Neuronal stem cell (in vitro differentiated cells): ENCODE results near the gene PPCS.

Experiments
- DNase-seq: peaks from one replicate; pipeline ENCODE4 v3.0.0-alpha.2; 2013; ENCODE audit warnings: low spot score
- H2AFZ ChIP-seq: one replicate; pipeline ENCODE4 v1.6.1; 2013; ENCODE audit warnings: mild to moderate bottlenecking, low read length, inconsistent platforms
- H2AK5ac ChIP-seq: 2 replicates; pipeline ENCODE4 v1.6.1; 2013; ENCODE audit warnings: low read depth, mild to moderate bottlenecking, inconsistent platforms, low read length, moderate library complexity, mixed read lengths
- H2BK120ac ChIP-seq: 2 replicates; pipeline ENCODE4 v1.6.1; 2013; ENCODE audit warnings: low read depth, mild to moderate bottlenecking, inconsistent platforms, low read length, moderate library complexity, mixed read lengths
- H2BK12ac ChIP-seq: one replicate; pipeline ENCODE4 v1.6.1; 2013; ENCODE audit warnings: low read length, inconsistent platforms
- H2BK15ac ChIP-seq: 2 replicates; pipeline ENCODE4 v1.6.1; 2013; ENCODE audit warnings: mild to moderate bottlenecking, low read length, inconsistent platforms, mixed read lengths
- H2BK5ac ChIP-seq: one replicate; pipeline ENCODE4 v1.6.1; 2013; ENCODE audit warnings: inconsistent platforms, mild to moderate bottlenecking, low read length, moderate library complexity
- H3K14ac ChIP-seq: one replicate; pipeline ENCODE4 v1.6.1; 2013; ENCODE audit warnings: low read length, inconsistent platforms
- H3K18ac ChIP-seq: 2 replicates; pipeline ENCODE4 v1.6.1; 2013; ENCODE audit warnings: low read length, inconsistent platforms
- H3K23ac ChIP-seq: 2 replicates; pipeline ENCODE4 v1.6.1; 2013; ENCODE audit warnings: low read depth, mild to moderate bottlenecking, mixed read lengths, low read length, inconsistent platforms; ENCODE audit not compliant: poor library complexity
- H3K27ac ChIP-seq: replicated peaks from 3 replicates; pipeline ENCODE4 v1.5.1; 2013; ENCODE audit warnings: low read length, inconsistent platforms
- H3K27me3 ChIP-seq, 3 experiments: 2 replicates each; pipeline ENCODE4 v1.6.1; 2013; ENCODE audit warnings: low read length in 3 of 3, mild to moderate bottlenecking in 2 of 3, inconsistent platforms in 1 of 3, low read depth in 1 of 3, mixed read lengths in 1 of 3, moderate library complexity in 1 of 3; ENCODE audit not compliant: control insufficient read depth in 3 of 3, insufficient read depth in 3 of 3
- H3K36me3 ChIP-seq, 2 donors: replicated peaks in 1 of 2; 2 replicates each; pipeline ENCODE4 v1.6.1; 2013; ENCODE audit warnings: low read length in 2 of 2; ENCODE audit not compliant: control insufficient read depth in 2 of 2, insufficient read depth in 2 of 2
- H3K4ac ChIP-seq: 2 replicates; pipeline ENCODE4 v1.6.1; 2013; ENCODE audit warnings: inconsistent platforms, mild to moderate bottlenecking, low read length, moderate library complexity
- H3K4me1 ChIP-seq, 2 donors: 1 replicate in 1 of 2; 2 replicates in 1 of 2; pipeline ENCODE4 v1.6.1; 2013; ENCODE audit warnings: low read length in 2 of 2, low read depth in 1 of 2; ENCODE audit not compliant: control insufficient read depth in 2 of 2, insufficient read depth in 1 of 2
- H3K4me2 ChIP-seq: one replicate; pipeline ENCODE4 v1.6.1; 2013; ENCODE audit warnings: mild to moderate bottlenecking, low read length, inconsistent platforms; ENCODE audit not compliant: insufficient read depth, poor library complexity, severe bottlenecking
- H3K4me3 ChIP-seq, 2 donors: 2 replicates each; pipeline ENCODE4 v1.5.1; 2013; ENCODE audit warnings: low read length in 2 of 2, mild to moderate bottlenecking in 2 of 2, inconsistent platforms in 1 of 2, moderate library complexity in 1 of 2
- H3K79me1 ChIP-seq: one replicate; pipeline ENCODE4 v1.6.1; 2013; ENCODE audit warnings: low read depth, mild to moderate bottlenecking, inconsistent platforms, low read length, moderate library complexity
- H3K9ac ChIP-seq: one replicate; pipeline ENCODE4 v1.6.1; 2013; ENCODE audit warnings: mild to moderate bottlenecking, low read depth, low read length, inconsistent platforms; ENCODE audit not compliant: poor library complexity
- H3K9me3 ChIP-seq, 2 donors: replicated peaks in 1 of 2; 2 replicates each; pipeline versions ENCODE3 to v1.6.1; 2013; ENCODE audit warnings: low read length in 2 of 2, mild to moderate bottlenecking in 2 of 2, inconsistent platforms in 1 of 2, low read depth in 1 of 2, mixed read lengths in 1 of 2, moderate library complexity in 1 of 2; ENCODE audit not compliant: control insufficient read depth in 2 of 2, insufficient read depth in 1 of 2
- H4K8ac ChIP-seq: one replicate; pipeline ENCODE4 v1.6.1; 2013; ENCODE audit warnings: low read depth, mild to moderate bottlenecking, inconsistent platforms, low read length, moderate library complexity
- H4K91ac ChIP-seq: one replicate; pipeline ENCODE4 v1.6.1; 2013; ENCODE audit warnings: low read length, low read depth, mild to moderate bottlenecking, inconsistent platforms; ENCODE audit not compliant: poor library complexity
- WGBS, 2 donors: extraction: QIAGEN DNeasy Blood & Tissue Kit; methylation state at CpG; one replicate each; pipeline ENCODE4 v1.1.7; 2013; ENCODE audit warnings: missing lambda C conversion rate in 2 of 2, mixed read lengths in 1 of 2; ENCODE audit not compliant: insufficient read length in 2 of 2, insufficient replicate concordance in 1 of 2; ENCODE audit errors: extremely low coverage in 2 of 2; 5-methylcytosine and 5-hydroxymethylcytosine counted together

Gene PPCS

GRCh38 chr1:42422737-42423136 is 33.6 kb upstream of the PPCS start:
- no CpG with 5 or more reads among the region's 9 CpGs for WGBS, 2 donors
- Histone ChIP-seq H3K23ac (no peak overlapping the region), H4K91ac (no peak overlapping the region), H2BK12ac (no peak overlapping the region), H3K27ac (no peak overlapping the region), H3K4me2 (no peak overlapping the region), H2BK15ac (no peak overlapping the region), H3K4ac (no peak overlapping the region), H3K14ac (no peak overlapping the region), H2AFZ (peak overlapping the region; percentile 15), H2AK5ac (no peak overlapping the region), H3K18ac (no peak overlapping the region), H3K9me3 (no peaks in the 10 kb centered on the region), H3K4me1 (peaks cover 2 to 4% of the 10 kb centered on the region in 2 donors), H4K8ac (no peak overlapping the region), H3K79me1 (peaks cover 2% of the 10 kb centered on the region), H2BK5ac (no peak overlapping the region), H3K36me3 (no peaks in the 10 kb centered on the region), H2BK120ac (no peak overlapping the region), H3K9ac (no peak overlapping the region), H3K27me3 (peaks cover 0 to 33% (median 0%) of the 10 kb centered on the region in 3 experiments), H3K4me3 (no peak overlapping the region)
- DNase-seq: no peak

- H3K4me1 ChIP-seq: peaks cover 2 to 4% of the 10 kb centered on the region in 2 donors
- H3K79me1 ChIP-seq: peaks cover 2% of the 10 kb centered on the region
- no peak for DNase-seq
- peaks cover 0 to 33% (median 0%) of the 10 kb centered on the region in 3 experiments for H3K27me3 ChIP-seq
- no peak overlapping the region for H3K9ac ChIP-seq
- H3K36me3 ChIP-seq: no peaks in the 10 kb centered on the region
- H4K8ac ChIP-seq: no peak overlapping the region
- H3K9me3 ChIP-seq: no peaks in the 10 kb centered on the region
- H2AFZ ChIP-seq: no peak overlapping the region
- no peak overlapping the region for H3K27ac ChIP-seq
- H2BK5ac ChIP-seq: no peak overlapping the region
- no peak overlapping the region for H4K91ac ChIP-seq
- no peak overlapping the region for H3K4me3 ChIP-seq
- no peak overlapping the region for H3K4me2 ChIP-seq
- no peak overlapping the region for H3K18ac ChIP-seq
- H3K4ac ChIP-seq: no peak overlapping the region
- H3K14ac ChIP-seq: no peak overlapping the region
- no peak overlapping the region for H2BK12ac ChIP-seq
- H3K23ac ChIP-seq: no peak overlapping the region
- no CpG with 5 or more reads among the region's 3 CpGs for WGBS, 2 donors
- no peak overlapping the region for H2BK15ac ChIP-seq
- no peak overlapping the region for H2BK120ac ChIP-seq
- H2AK5ac ChIP-seq: no peak overlapping the region
Measured at GRCh38 chr1:42423681-42424080, 32.7 kb upstream of the PPCS start.

GRCh38 chr1:42424201-42424600 is 32.1 kb upstream of the PPCS start:
- no CpG with 5 or more reads among the region's 4 CpGs for WGBS, 2 donors
- Histone ChIP-seq H3K27ac (no peak overlapping the region), H3K36me3 (no peaks in the 10 kb centered on the region), H3K4me2 (no peak overlapping the region), H3K4me1 (peaks cover 2 to 4% of the 10 kb centered on the region in 2 donors), H2BK12ac (no peak overlapping the region), H3K79me1 (peaks cover 2% of the 10 kb centered on the region), H2AK5ac (no peak overlapping the region), H4K91ac (no peak overlapping the region), H2BK15ac (no peak overlapping the region), H3K9ac (no peak overlapping the region), H3K4me3 (no peak overlapping the region), H4K8ac (no peak overlapping the region), H3K14ac (no peak overlapping the region), H3K4ac (no peak overlapping the region), H3K18ac (no peak overlapping the region), H2BK120ac (no peak overlapping the region), H2BK5ac (no peak overlapping the region), H3K23ac (no peak overlapping the region), H3K9me3 (no peaks in the 10 kb centered on the region), H3K27me3 (peaks cover 0 to 32% (median 0%) of the 10 kb centered on the region in 3 experiments), H2AFZ (no peak overlapping the region)
- DNase-seq: no peak

- Histone ChIP-seq H3K4me3 (no peak overlapping the region), H2AK5ac (no peak overlapping the region), H2BK120ac (no peak overlapping the region), H3K9me3 (no peaks in the 10 kb centered on the region), H4K8ac (no peak overlapping the region), H3K14ac (no peak overlapping the region), H3K4me1 (peaks cover 0 to 4% of the 10 kb centered on the region in 2 donors), H2BK15ac (no peak overlapping the region), H3K27ac (no peak overlapping the region), H3K18ac (no peak overlapping the region), H3K36me3 (no peaks in the 10 kb centered on the region), H3K9ac (no peak overlapping the region), H2BK5ac (no peak overlapping the region), H4K91ac (no peak overlapping the region), H3K4me2 (no peak overlapping the region), H3K27me3 (peaks cover 0 to 15% (median 0%) of the 10 kb centered on the region in 3 experiments), H2AFZ (no peak overlapping the region), H2BK12ac (no peak overlapping the region), H3K79me1 (peaks cover 2% of the 10 kb centered on the region), H3K4ac (no peak overlapping the region), H3K23ac (no peak overlapping the region)
- WGBS, 2 donors: no CpG with 5 or more reads among the region's 4 CpGs
- DNase-seq: no peak
Measured at GRCh38 chr1:42427240-42427639, 29.1 kb upstream of the PPCS start.
